ENCODE data around the gene CCNB2. TPM values are rescaled to one million over a fixed set of nuclear protein-coding genes. Genes with fewer than 3 reads are reported as not detected.
"Not testable (repeated sequence)": the region's sequence is repeated elsewhere in the genome, so short reads cannot be mapped to it uniquely, and the experiment has no call there.

The CCNB2 gene
- total RNA-seq, 1 experiment from 2014 or later = 129 TPM

DNA sequence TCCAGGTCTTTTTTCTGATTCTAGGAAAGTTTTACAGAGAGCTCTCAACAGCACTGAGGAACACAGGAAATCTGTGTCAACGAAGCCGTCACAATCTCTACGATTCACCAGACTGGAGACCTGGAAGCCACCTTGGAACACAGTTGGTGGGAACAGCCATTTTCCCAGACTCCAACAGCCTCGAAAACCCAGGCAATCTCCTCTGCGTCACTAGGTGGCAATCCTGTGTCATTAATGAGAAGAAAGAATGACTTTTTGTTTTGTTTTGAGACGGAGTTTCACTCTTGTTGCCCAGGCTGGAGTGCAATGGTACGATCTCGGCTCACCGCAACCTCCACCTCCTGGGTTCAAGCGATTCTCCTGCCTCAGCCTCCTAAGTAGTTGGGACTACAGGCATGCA lies 39.6 kb downstream of the CCNB2 start:
- DNase-seq (ENCODE audit: low spot score); intact Hi-C loops (cut with micrococcal nuclease; ENCODE audit: unreplicated experiment); H3K4me3 ChIP-seq (ENCODE audit: low read depth, low read length, poor library complexity, severe bottlenecking); CTCF ChIA-PET; H3K4me1 ChIP-seq (ENCODE audit: insufficient read depth, low read length, poor library complexity, severe bottlenecking); H3K27me3 ChIP-seq (replicated peaks; ENCODE audit: insufficient read depth, low read depth, low read length, poor library complexity); POLR2A ChIA-PET (ENCODE audit: low non-redundant PET); H3K9me3 ChIP-seq (ENCODE audit: low read depth, low read length, poor library complexity, severe bottlenecking); BruUV-seq (replicated peaks); H3K27ac ChIP-seq (ENCODE audit: low read depth, low read length, poor library complexity, severe bottlenecking): not testable (repeated sequence)
- peaks cover 12% of the 10 kb centered on the region for H3K36me3 ChIP-seq (ENCODE audit: insufficient read depth, low read length, poor library complexity, severe bottlenecking)
- peak; percentile 26; the same call in 1 of the 2 replicates for TF ChIP-seq CTCF (conservative IDR thresholded peaks at IDR 0.05; ENCODE audit: low read depth, low read length)

DNA sequence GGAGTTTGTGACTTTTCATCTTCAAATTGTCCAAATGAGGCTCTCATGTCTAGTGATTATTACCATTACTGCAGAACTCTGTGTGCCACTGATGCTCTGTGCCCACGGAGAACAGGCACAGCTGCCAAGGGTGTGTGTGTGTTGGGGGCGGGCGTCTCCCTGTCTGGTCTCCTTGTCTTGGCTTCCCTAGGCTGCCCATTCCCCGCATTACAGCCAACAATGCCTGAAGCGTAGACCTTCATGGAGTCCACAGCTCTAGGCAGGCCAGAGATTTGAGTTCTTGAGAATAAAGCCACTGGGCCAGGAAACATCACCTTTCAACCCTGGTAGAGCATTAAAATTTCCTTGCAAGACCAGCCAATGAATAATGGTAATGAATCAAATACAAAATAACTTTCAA lies 42.7 kb downstream of the CCNB2 start:
- no peak for DNase-seq (ENCODE audit: low spot score)
- Histone ChIP-seq H3K4me3 (ENCODE audit: low read depth, low read length, poor library complexity, severe bottlenecking) (no peak overlapping the region), H3K27ac (ENCODE audit: low read depth, low read length, poor library complexity, severe bottlenecking) (no peak overlapping the region), H3K36me3 (ENCODE audit: insufficient read depth, low read length, poor library complexity, severe bottlenecking) (peaks cover 4% of the 10 kb centered on the region), H3K9me3 (ENCODE audit: low read depth, low read length, poor library complexity, severe bottlenecking) (no peaks in the 10 kb centered on the region), H3K27me3 (replicated peaks; ENCODE audit: insufficient read depth, low read depth, low read length, poor library complexity) (no peaks in the 10 kb centered on the region), H3K4me1 (ENCODE audit: insufficient read depth, low read length, poor library complexity, severe bottlenecking) (no peaks in the 10 kb centered on the region)
- ChIA-PET POLR2A (ENCODE audit: low non-redundant PET) (no interaction called here), CTCF (no interaction called here)
- TF ChIP-seq EZH2 (IDR thresholded peaks at IDR 0.05; ENCODE audit: borderline replicate concordance, low read depth, low read length, poor library complexity, severe bottlenecking) (no peak), CTCF (conservative IDR thresholded peaks at IDR 0.05; ENCODE audit: low read depth, low read length) (no peak)
- intact Hi-C loops (cut with micrococcal nuclease; ENCODE audit: unreplicated experiment) = no loop called here
- BruUV-seq (replicated peaks) = no TSS peak

DNA sequence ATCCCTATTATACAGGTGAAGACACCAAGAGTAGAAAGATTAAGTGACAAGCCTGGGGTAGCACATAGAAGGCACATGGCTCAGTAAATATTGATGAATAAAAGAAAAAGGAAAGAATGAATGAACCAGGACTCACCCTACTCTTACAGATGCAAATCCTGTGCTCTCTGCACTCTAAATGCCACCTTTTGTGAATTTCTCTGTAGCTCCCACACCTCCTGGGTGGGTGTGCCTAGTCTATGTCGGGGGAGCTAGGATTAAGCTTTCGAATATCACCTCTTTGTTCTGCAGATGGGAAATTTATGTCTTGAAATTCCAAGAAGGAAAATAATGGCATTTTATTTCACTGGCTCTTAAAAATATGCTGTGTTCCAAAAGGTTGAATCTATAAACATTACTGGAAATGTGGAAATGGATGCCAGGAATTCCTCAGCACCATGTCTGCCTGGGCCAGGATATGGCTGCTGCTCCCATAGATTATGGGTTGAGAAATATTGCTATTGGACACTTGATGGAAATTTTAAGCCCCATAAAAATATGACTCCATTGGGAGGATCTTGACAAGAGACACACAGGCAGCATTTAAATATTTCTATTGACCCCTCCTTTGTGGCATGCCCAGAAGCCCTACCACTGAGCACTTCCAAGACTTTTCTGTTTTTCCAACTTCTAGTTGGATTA lies 43.3 kb downstream of the CCNB2 start:
- intact Hi-C loops (cut with micrococcal nuclease; ENCODE audit: unreplicated experiment) = no loop called here
- Histone ChIP-seq H3K27me3 (replicated peaks; ENCODE audit: insufficient read depth, low read depth, low read length, poor library complexity) (no peaks in the 10 kb centered on the region), H3K27ac (ENCODE audit: low read depth, low read length, poor library complexity, severe bottlenecking) (no peak overlapping the region), H3K4me3 (ENCODE audit: low read depth, low read length, poor library complexity, severe bottlenecking) (no peak overlapping the region), H3K9me3 (ENCODE audit: low read depth, low read length, poor library complexity, severe bottlenecking) (no peaks in the 10 kb centered on the region), H3K36me3 (ENCODE audit: insufficient read depth, low read length, poor library complexity, severe bottlenecking) (peaks cover 4% of the 10 kb centered on the region), H3K4me1 (ENCODE audit: insufficient read depth, low read length, poor library complexity, severe bottlenecking) (no peaks in the 10 kb centered on the region)
- ChIA-PET POLR2A (ENCODE audit: low non-redundant PET) (no interaction called here), CTCF (no interaction called here)
- BruUV-seq (replicated peaks) = no TSS peak
- DNase-seq (ENCODE audit: low spot score) = no peak
- TF ChIP-seq EZH2 (IDR thresholded peaks at IDR 0.05; ENCODE audit: borderline replicate concordance, low read depth, low read length, poor library complexity, severe bottlenecking) = no peak
- TF ChIP-seq CTCF (conservative IDR thresholded peaks at IDR 0.05; ENCODE audit: low read depth, low read length) = no peak
